Endothelial cell of umbilical vein (primary cell): Measurements from ENCODE around the gene TRAF7. TPM values are rescaled to one million over a fixed set of nuclear protein-coding genes. Genes with fewer than 3 reads are reported as not detected.

Source experiments
- BruUV-seq: library from RNA; stranded (reverse); fragments of 400-500 nt; replicated peaks from 2 replicates; lab custom pipeline; 2021; lab: Mats Ljungman, UMichigan
- CTCF ChIA-PET: fragments of 300-600, 350-600 bp; sonication (Branson Sonifier 250); formaldehyde crosslinking; loops from one replicate; lab custom pipeline; 2021; ENCODE audit warnings: antibody characterized with exemption, inconsistent platforms; lab: Charles Lee
- POLR2A ChIA-PET: fragments of 300-600, 350-600 bp; sonication (Branson Sonifier 250); formaldehyde crosslinking; loops from one replicate; lab custom pipeline; 2021; ENCODE audit warnings: antibody characterized with exemption, inconsistent platforms; lab: Charles Lee
- DNase-seq: peaks from one replicate; pipeline ENCODE4 v3.0.0-alpha.2; 2011; ENCODE audit warnings: low read depth, low spot score
- FAIRE-seq: peaks from 2 replicates; lab custom pipeline; 2011; peaks lifted over from hg19 to GRCh38; lab: Jason Lieb, UNC
- H2AFZ ChIP-seq: 2 replicates; pipeline ENCODE4 v1.6.0; 2012; ENCODE audit warnings: low read depth, low read length, control low read depth, inconsistent platforms
- H3K27ac ChIP-seq: 2 replicates; pipeline ENCODE4 v1.5.1; 2011; ENCODE audit warnings: low read depth, mild to moderate bottlenecking, control low read depth, low read length, moderate library complexity; ENCODE audit not compliant: insufficient read depth
- H3K27me3 ChIP-seq, 2 experiments: 2 replicates each; pipeline versions ENCODE4 v1.6.0 to v1.6.1; 2011; ENCODE audit warnings: low read length in 2 of 2, mixed read lengths in 1 of 2; ENCODE audit not compliant: control insufficient read depth in 2 of 2, insufficient read depth in 2 of 2
- H3K36me3 ChIP-seq, 2 experiments: 2 replicates in 1 of 2; 3 replicates in 1 of 2; pipeline ENCODE4 v1.5.1; 2011; ENCODE audit warnings: low read length in 2 of 2, mild to moderate bottlenecking in 1 of 2, moderate library complexity in 1 of 2; ENCODE audit not compliant: control insufficient read depth in 2 of 2, insufficient read depth in 2 of 2; ENCODE audit errors: extremely low read depth in 1 of 2
- H3K4me1 ChIP-seq: 3 replicates; pipeline ENCODE4 v1.5.1; 2011; ENCODE audit warnings: mild to moderate bottlenecking, low read length; ENCODE audit not compliant: control insufficient read depth, insufficient read depth; ENCODE audit errors: extremely low read depth
- H3K4me2 ChIP-seq: 2 replicates; pipeline ENCODE4 v1.6.1; 2011; ENCODE audit warnings: low read length, control low read depth, mixed read lengths; ENCODE audit not compliant: insufficient read depth
- H3K4me3 ChIP-seq, 3 experiments: fragments of 200-600 bp in 1 of 3; sonication (generic), shearing (Covaris generic) in 1 of 3; replicated peaks in 1 of 3; 2 replicates each; pipeline ENCODE4 v1.5.1; 2011 to 2016; ENCODE audit warnings: control low read depth in 3 of 3, low read length in 3 of 3, mild to moderate bottlenecking in 2 of 3, inconsistent platforms in 1 of 3, low read depth in 1 of 3, moderate library complexity in 1 of 3; ENCODE audit not compliant: insufficient read depth in 1 of 3
- H3K79me2 ChIP-seq: 2 replicates; pipeline ENCODE4 v1.6.0; 2012; ENCODE audit warnings: low read length, inconsistent platforms; ENCODE audit not compliant: control insufficient read depth, insufficient read depth
- H3K9ac ChIP-seq: replicated peaks from 2 replicates; pipeline ENCODE3; 2011; ENCODE audit warnings: low read length, control low read depth; ENCODE audit not compliant: insufficient read depth; ENCODE audit errors: extremely low read depth
- H3K9me1 ChIP-seq: replicated peaks from 3 replicates; pipeline ENCODE4 v1.6.0; 2011; ENCODE audit warnings: mild to moderate bottlenecking, low read length; ENCODE audit not compliant: control insufficient read depth, insufficient read depth; ENCODE audit errors: extremely low read depth
- H3K9me3 ChIP-seq: replicated peaks from 2 replicates; pipeline ENCODE4 v1.5.1; 2012; ENCODE audit warnings: low read length, inconsistent platforms; ENCODE audit not compliant: control insufficient read depth, insufficient read depth
- H4K20me1 ChIP-seq: replicated peaks from 2 replicates; pipeline ENCODE3; 2011; ENCODE audit warnings: mild to moderate bottlenecking, low read length; ENCODE audit not compliant: control insufficient read depth, insufficient read depth; ENCODE audit errors: extremely low read depth
- POLR2A ChIP-seq: IDR thresholded peaks from 2 replicates; pipeline ENCODE4 v1.6.1; 2012; ENCODE audit warnings: low read depth, mild to moderate bottlenecking, control low read depth, low read length
- POLR2AphosphoS5 ChIP-seq: IDR thresholded peaks from 2 replicates; pipeline ENCODE4 v1.6.1; 2012; ENCODE audit warnings: low read depth, mild to moderate bottlenecking, control low read depth, low read length, moderate library complexity; ENCODE audit not compliant: insufficient read depth
- dilution Hi-C: fragments of 300-500 bp; cut with MboI; formaldehyde crosslinking; loops from one replicate; pipeline ENCODE4 v1.15.0; 2019; ENCODE audit warnings: low sequenced_read_pairs; ENCODE audit not compliant: extremely low pct_ligation_motif_present
- intact Hi-C: fragments of 100-400 bp; cut with micrococcal nuclease; formaldehyde crosslinking; loops from one replicate; pipeline ENCODE4 v1.10.0; 2022
- polyA plus RNA-seq, 4 experiments: library from polyadenylated mRNA; depleted of rRNA in 3 of 4; stranded (reverse) in 3 of 4; unstranded in 1 of 4; fragments of >200 nt; gene quantifications; 2 replicates each; pipeline versions ENCODE4 v1.2.1 to v1.2.3, GENCODE V29; 2011 to 2012; ENCODE audit warnings: missing spikeins in 1 of 4
- total RNA-seq: library from RNA; stranded (reverse); gene quantifications from 2 replicates; pipeline ENCODE4 v1.2.3, GENCODE V29; 2021
- TF ChIP-seq, protein P1 (sequence below), 2 donors: IDR thresholded peaks; 1 replicate in 1 of 2; 2 replicates in 1 of 2; pipeline ENCODE4 v1.5.1; 2011; ENCODE audit warnings: low read length in 2 of 2, mild to moderate bottlenecking in 2 of 2, moderate library complexity in 2 of 2, control low read depth in 1 of 2, inconsistent platforms in 1 of 2, low read depth in 1 of 2; ENCODE audit not compliant: insufficient read depth in 1 of 2; ENCODE audit errors: extremely low read depth in 1 of 2

The TRAF7 gene
- total and polyA plus RNA-seq, 2 donors (not counting 3 experiments of a cell fraction or from before 2014, with no cell fraction given) = 141 to 175 TPM

- no peaks in the 10 kb centered on the region for H3K9me1 ChIP-seq
- H3K4me3 ChIP-seq = peak overlapping the region; percentile 24 to 83 (median 54)
- CTCF ChIA-PET = interaction anchor here (1.1 to 2.1 kb wide), 7 partner anchors 10 to 153 kb away, joined by 3 to 14 read pairs (median 9); partner anchors contain the start of gene ECI1
These were observed 631 bp downstream of the TRAF7 start for GRCh38 chr16:2155977-2156848.

DNA sequence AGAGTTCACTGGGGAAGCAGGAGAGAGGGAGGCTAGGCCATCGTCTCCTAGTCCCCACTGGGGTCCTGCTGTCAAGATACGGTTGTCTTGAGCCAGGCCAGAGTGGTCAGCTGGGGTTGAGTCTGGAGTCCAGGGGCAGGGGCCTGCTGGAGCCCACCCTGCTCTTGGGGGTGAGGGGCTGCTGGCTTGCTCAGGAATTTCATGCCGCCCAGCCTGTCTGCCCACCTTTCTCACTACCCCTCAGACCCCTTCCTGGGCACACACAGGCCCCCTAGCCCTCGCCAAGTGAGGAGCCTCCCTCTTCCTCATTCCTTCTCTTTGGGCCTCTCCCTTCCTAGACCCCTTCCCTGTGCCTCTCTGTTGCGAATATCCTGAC lies 1.3 kb downstream of the TRAF7 start:
- DNase-seq = no peak
- Histone ChIP-seq H3K9me3 (no peaks in the 10 kb centered on the region), H2AFZ (no peak overlapping the region), H3K4me2 (peak overlapping the region; percentile 87), H3K27ac (peak overlapping the region; percentile 31), H3K4me1 (peaks cover 41% of the 10 kb centered on the region), H4K20me1 (no peaks in the 10 kb centered on the region), H3K27me3 (no peaks in the 10 kb centered on the region), H3K4me3 (peak overlapping the region in 2 of 3 experiments; percentile 54 to 83), H3K79me2 (peaks cover 91% of the 10 kb centered on the region), H3K9ac (peak overlapping the region; percentile 32), H3K36me3 (peaks cover 0 to 2% of the 10 kb centered on the region in 2 experiments), H3K9me1 (no peaks in the 10 kb centered on the region)
- POLR2A ChIA-PET = interaction anchor here (1.0 kb wide), 1 partner anchor 13 kb away, joined by 4 read pairs; no protein-coding TSS in a partner anchor
- no TSS peak for BruUV-seq
- intact Hi-C loops (no loop called here), dilution Hi-C loops (loop anchor here (25.0 kb wide), 1 partner anchor 120 kb away; the partner anchor contains the start of genes NHERF2, NTHL1 and TSC2)
- TF ChIP-seq, protein P1, sequence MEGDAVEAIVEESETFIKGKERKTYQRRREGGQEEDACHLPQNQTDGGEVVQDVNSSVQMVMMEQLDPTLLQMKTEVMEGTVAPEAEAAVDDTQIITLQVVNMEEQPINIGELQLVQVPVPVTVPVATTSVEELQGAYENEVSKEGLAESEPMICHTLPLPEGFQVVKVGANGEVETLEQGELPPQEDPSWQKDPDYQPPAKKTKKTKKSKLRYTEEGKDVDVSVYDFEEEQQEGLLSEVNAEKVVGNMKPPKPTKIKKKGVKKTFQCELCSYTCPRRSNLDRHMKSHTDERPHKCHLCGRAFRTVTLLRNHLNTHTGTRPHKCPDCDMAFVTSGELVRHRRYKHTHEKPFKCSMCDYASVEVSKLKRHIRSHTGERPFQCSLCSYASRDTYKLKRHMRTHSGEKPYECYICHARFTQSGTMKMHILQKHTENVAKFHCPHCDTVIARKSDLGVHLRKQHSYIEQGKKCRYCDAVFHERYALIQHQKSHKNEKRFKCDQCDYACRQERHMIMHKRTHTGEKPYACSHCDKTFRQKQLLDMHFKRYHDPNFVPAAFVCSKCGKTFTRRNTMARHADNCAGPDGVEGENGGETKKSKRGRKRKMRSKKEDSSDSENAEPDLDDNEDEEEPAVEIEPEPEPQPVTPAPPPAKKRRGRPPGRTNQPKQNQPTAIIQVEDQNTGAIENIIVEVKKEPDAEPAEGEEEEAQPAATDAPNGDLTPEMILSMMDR (IDR thresholded peaks at IDR 0.05; ENCODE audit: extremely low read depth in 1 of 2, insufficient read depth in 1 of 2, low read depth in 1 of 2, low read length in 2 of 2) = no peak
- peak; percentile 27 for TF ChIP-seq POLR2A
- FAIRE-seq = no peak
- CTCF ChIA-PET = interaction anchor here (1.3 kb wide), 1 partner anchor 49 kb away, joined by 3 read pairs; no protein-coding TSS in a partner anchor

More at GRCh38 chr16:2155977-2156848, 631 bp downstream of the TRAF7 start:
- Histone ChIP-seq H3K79me2 (peaks cover 91% of the 10 kb centered on the region), H3K9me3 (no peaks in the 10 kb centered on the region), H3K4me2 (peak overlapping the region; percentile 87), H4K20me1 (no peaks in the 10 kb centered on the region), H3K36me3 (peaks cover 2 to 6% of the 10 kb centered on the region in 2 experiments), H3K9ac (peak overlapping the region; percentile 67), H2AFZ (no peak overlapping the region), H3K27me3 (no peaks in the 10 kb centered on the region), H3K4me1 (peaks cover 43% of the 10 kb centered on the region), H3K27ac (peak overlapping the region; percentile 35)
- TF ChIP-seq POLR2A = no peak
- TF ChIP-seq POLR2AphosphoS5 = peak; percentile 31
- intact Hi-C loops = loop anchor here (1.0 to 2.0 kb wide), 7 partner anchors 14 to 148 kb away; partner anchors contain the start of genes E4F1, ECI1, MLST8 and NTHL1
- FAIRE-seq (peak; percentile 75), DNase-seq (peak; percentile 65)
- POLR2A ChIA-PET = interaction anchor here (0.6 to 2.4 kb wide), 34 partner anchors 11 to 192 kb away, joined by 3 to 32 read pairs (median 6); partner anchors contain the start of genes ECI1, MLST8, NTHL1 and PGP
- dilution Hi-C loops = loop anchor here (25.0 kb wide), 1 partner anchor 119 kb away; the partner anchor contains the start of genes NHERF2, NTHL1 and TSC2
- TSS peak; percentile 69 for BruUV-seq
